GM21528 (cell line): ENCODE data around the gene CPHXL2.

ENCODE experiments used
- ATAC-seq: cut with Tn5 transposase; IDR thresholded peaks from one replicate; pipeline ENCODE4 v1.9.1; 2021; ENCODE audit warnings: mild to moderate bottlenecking, moderate library complexity; ENCODE audit not compliant: unreplicated experiment, low FRiP score

CPHXL2 gene

DNA sequence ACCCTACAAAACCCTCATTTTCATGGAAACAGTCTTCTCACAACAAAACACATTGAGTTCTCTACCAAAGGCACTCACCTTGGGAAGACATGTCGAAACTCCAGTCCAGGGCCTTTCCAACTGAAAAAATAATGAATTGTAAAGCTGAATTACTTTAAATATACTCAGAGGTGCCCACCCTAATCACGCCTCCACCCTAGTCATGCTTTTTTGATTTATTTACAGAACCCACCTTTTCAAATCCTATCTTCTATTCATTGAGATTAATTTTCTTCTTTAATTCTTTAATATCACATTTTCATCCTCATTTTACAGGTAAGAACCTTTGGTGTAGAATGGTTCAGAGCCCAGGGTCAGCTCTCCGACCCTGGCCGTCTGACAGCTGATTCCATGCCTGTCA lies at the start of gene CPHXL2:
TSS of gene CPHXL2 (minus strand) at position 101 of the 400 bp plus-strand sequence. CDS start at position 91, 10 bp downstream.
- no peak for ATAC-seq

DNA sequence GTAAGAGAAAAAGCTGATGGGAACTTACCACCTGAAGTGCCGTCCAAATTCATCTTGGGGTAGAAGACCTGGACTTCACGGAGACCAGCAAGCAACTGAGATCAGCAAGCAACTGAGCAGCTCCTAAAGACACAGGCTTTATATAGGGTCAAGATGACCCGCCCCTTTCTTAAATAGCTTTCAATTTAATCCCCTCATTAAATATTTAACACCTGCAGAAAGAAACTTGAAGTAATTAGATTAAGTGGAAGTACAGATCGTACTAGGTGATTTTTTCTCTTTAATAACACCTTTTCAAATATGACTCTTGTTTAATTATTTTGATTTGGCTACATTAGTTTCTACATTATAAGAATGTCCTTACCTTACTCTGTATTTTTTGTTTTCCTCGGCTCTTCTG lies 49.6 kb upstream of the CPHXL2 start, which contains the start of gene CPHXL:
TSS of gene CPHXL (minus strand) at position 101 of the 400 bp plus-strand sequence. CDS start at position 53, 48 bp downstream.
- no peak for ATAC-seq

DNA sequence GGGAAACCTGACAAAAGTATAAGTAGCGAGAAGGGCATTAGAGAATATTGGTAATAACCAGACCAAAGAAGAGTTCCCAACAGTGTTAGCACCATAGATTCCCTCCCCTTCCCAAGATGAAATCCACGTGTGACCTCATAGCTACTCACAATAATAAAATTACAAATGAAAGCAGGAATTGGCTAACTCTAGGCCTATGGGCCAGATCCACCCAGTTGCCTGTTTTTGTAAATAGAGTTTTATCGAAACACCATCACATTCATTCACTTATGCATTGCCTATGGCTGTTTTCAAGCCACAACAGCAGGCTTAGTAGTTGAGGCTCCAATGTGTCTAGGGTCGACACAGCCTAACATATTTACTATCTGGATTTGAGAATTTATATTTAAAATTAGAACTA lies 41.6 kb upstream of the CPHXL2 start:
- no peak for ATAC-seq

DNA sequence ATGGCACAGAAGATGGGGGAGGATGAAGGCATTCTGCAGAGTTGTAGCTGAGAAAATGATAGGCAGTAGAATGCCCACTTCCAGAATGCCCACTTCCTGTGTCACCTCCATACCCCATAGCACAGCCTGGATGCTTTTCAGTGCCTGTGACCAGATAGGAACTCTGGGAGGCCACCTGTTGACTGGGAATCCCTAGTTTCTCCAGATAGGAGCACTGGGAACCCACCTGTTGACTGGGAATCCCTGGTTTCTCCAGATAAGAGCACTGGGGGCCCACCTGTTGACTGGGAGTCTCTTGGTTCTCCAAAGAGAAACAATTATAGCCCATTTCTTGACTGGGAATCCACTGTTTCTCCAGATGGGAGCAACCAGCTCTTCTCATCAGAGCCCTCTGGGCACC lies 37.9 kb upstream of the CPHXL2 start:
- ATAC-seq, result no peak

DNA sequence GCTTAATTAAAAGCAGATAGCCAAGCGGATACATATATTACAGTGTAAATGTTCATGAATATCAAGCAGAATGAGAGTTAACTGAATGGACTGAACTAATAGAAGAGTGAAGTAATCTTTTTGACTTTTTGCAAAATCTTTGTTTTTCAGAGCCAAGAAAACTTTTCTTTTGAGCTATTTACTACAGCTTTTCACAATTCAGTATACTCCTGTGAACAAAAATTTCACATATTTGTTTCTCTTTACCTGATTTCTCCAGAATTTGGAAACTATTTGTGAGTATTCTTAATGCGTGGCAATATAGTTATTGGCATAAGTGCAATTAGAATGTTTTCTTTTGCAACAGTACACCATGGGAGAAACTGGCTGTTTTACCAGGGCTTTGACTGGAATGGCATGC lies 33.5 kb upstream of the CPHXL2 start:
- no peak for ATAC-seq

DNA sequence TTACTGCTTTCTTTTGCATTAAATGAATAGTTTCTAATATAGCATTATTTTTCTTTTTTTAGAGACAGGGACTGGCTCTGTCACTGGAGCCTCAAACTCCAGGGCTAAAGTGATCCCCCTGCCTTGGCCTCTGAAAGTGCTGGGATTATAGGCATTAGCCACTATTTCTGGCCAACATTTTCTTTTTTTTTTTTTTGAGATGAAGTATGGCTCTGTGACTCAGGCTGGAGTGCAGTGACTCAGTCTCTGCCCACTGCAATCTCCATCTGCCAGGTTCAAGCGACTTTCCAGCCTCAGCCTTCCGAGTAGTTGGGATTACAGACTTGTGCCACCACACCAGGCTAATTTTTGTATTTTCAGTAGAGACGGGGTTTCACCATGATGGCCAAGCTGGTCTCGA lies 26.5 kb upstream of the CPHXL2 start:
- ATAC-seq, result no peak

DNA sequence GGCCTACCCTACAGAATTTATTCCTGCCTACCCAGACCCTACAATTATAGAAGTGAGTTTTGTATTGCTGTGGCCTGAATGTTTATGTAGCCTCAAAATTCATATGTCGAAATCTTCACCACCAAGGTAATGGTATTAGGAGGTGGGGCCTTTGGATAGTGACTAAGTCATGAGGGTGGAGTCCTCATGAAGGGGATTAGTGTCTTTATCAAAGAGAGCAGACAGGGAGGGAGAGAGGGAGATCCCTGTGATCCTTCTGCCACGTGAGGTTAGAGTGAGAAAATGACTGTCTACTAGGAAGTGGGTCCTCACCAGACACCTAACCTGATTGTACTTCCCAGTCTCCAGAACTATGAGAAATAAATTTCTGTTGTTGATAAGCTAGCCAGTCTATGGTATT lies 25.4 kb upstream of the CPHXL2 start:
- no peak for ATAC-seq

DNA sequence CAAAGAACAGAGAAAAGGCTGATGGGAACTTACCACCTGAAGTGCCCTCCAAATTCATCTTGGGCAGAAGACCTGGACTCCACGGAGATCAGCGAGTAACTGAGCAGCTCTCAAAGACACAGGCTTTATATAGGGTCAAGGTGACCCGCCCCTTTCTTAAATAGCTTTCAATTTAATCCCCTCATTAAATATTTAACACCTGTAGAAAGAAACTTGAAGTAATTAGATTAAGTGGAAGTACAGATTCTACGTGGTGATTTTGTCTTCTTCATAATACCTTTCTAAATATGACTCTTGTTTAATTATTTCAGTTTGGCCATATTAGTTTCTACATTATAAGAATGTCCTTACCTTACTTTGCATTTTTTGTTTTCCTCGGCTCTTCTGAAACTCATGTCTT lies 24.6 kb upstream of the CPHXL2 start, which contains the start of gene DUXB:
TSS of gene DUXB (minus strand) at position 101 of the 400 bp plus-strand sequence. CDS start at position 58, 43 bp downstream.
- ATAC-seq, result no peak

DNA sequence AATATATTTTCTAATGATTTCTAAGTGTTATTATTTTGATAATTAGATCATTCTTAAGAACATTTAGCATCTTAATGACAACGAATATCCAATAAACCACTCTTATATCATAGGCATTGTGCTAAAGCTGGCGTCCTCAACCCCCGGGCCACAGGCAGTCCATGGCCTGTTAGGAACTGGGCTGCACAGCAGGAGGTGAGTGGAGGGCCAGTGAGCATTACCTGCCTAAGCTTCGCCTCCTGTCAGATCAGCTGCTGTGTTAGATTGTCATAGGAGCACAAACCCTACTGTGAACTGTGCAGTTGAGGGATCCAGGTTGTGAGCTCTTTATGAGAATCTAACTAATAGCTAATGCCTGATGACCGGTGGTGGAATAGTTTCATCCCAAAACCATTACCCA lies 20.8 kb upstream of the CPHXL2 start:
- no peak for ATAC-seq

DNA sequence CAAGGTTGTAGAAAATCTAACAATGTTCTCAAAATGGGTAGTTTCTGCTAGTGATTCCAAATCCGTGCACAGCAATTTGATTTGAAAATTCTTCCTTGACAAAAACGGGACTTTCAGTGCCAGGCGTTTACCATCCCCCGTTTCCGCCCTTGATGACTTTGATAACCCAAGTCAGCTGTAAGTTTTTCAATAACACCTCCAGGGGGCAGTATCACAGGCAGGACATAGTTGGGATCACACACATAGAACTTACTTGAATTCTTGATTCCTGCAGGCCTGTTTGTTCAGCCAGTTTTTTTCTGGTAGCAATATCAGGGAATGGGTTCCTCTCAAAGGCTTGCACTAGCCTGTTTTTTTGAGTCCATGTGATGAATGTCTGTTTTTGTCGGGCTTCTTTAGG lies 18.9 kb upstream of the CPHXL2 start:
- no peak for ATAC-seq

DNA sequence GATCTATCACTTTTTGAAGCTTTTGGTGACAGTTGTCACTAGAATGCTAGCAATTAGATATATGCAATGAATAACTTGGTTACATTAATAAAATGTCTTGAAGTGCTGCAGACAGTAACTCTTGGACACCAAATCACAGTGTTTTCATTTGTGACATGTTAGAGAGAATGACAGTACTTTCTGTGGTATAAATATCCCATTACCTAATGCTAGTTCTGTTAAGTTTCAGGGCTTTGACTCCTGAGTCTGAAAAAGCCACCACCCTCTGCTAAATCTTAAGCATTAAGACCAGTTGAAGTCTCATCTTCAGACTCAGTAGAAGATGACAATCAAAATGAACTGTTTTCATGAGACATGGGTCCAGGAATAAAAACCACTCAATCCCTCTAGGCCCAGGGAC lies 10.6 kb upstream of the CPHXL2 start:
- ATAC-seq, result no peak

DNA sequence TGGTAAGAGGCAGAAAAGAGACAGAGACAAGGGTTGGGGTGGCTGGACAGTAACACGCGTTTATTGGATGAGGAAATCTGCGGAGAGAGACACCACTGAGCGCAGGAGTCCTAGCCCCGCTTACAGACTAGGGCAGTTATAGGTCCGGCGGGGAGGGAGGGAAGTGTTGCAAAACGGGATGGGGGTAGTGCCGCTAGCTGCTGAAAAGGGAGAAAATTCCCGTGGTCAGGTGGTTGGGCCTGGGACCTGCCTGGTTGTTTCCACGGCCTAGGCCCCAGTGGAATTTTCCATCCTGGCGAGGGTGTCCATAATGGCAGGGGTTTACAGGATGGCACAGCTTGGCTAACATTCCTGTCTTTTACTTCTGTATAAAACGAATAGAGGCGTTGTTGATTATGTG lies 5.5 kb upstream of the CPHXL2 start:
- no peak for ATAC-seq

DNA sequence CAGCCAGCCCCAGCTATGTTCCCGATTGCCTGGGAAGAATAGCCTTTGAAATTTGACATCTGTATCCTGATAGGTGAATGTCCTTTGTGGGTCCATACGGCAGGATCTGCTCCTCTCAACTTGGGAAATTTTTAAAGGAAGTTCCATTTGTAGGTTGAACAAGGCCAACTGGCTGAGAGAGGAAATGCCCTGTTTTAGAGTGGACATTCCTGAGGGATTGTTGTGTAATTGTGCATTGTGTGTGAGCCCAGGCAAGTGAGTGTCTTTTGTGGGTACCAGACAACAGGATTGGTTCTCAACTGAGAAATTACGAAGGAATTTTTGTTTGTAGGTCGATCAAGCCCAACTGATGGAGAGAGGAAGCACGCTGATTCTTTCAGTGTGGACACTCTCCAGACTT lies 2.6 kb upstream of the CPHXL2 start:
- ATAC-seq, result no peak

DNA sequence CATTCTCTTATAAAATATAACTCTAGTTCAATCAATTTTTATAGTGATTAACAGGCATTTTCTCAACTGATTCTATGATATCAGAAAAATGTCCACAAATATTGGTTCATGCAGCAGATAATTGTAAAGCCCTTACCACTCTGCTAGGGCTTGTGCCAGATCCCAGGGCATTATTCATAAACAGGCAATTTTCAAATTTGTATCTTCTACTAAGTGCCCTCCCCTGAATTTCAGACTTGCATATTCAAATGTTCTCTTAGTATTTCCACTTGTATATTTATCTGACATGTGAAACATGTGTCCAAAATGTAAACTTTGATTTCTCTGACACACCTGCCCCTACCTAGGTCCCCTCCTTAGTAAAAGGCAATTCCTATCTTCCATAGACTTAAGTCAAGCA lies 9.3 kb downstream of the CPHXL2 start:
- ATAC-seq, result no peak

DNA sequence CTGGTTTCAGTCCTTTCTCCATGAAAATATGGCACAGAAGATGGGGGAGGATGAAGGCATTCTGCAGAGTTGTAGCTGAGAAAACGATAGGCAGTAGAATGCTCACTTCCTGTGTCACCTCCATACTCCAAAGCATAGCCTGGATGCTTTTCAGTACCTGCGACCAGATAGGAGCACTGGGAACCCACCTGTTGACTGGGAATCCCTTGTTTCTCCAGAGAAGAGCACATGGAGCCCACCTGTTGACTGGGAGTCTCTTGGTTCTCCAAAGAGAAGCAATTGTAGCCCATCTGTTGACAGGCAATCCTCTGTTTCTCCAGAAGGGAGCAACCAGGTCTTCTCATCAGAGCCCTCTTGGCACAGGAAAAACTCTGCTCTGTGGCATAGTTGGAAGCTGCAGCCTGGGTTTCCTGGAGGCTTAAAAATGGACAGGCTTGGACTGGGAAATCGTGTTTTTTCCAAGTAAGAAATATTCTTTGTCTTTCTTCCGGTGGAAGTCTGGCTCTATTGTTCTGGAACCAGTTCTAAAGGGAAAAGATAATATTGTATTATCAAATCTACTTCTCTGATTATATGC lies 16.0 kb downstream of the CPHXL2 start:
- no peak for ATAC-seq

DNA sequence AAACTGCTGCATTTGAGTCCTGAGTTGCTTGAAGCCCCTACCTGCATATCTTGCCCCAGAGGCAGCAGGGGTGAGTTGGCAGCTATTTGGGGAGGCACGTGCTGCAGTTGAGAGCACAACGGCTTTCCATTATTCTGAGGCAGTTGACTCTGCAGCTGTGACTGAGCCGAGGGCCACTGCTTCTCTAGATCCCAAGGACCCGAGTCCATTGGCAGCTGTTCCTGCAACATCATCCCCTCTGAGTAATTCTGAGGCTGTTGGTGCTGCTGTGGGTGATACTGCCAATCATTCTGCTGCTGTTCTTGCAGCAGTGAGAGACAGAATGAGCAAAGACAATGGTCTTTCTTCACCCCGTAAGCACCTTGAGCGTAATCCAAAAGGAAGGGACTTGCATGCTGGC lies 16.5 kb downstream of the CPHXL2 start:
- ATAC-seq, result no peak

DNA sequence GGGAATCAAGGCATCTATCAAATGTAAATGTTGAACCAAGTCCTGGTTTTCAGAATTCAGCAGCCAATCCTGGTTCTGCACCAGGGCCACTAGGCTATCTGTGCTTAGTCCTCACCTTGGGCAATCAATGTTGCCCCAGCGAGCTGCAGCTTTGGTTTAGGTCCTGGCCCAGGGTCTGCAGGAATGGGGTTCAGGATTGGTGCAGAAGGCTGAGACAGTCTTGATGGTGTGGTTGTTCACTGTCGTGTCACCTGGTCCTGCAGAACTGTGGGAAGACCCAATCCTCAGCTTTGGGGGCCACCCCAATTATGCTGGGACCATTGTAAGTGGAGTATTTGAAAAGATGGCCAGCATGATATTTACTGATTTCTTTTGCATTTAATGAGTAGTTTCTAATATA lies 18.6 kb downstream of the CPHXL2 start:
- no peak for ATAC-seq

DNA sequence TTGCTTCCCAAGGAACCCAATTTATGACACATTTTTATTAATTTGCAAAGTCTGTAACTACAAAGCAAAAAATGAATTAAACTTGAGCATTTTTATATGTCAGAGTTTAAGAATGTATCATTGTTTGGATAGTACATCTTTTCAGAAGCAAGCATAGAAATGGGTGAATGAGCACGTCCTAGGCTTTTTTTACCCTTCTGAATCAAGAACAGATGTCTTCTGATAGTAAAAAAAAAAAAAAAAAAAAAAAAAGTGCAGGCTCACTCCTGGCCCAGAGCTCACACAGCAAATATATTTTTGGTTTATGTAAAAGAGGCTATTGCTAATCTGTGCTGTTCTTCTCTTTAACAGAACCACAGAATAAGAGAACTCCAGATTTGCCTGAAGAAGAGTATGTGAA lies 22.9 kb downstream of the CPHXL2 start:
- no peak for ATAC-seq

DNA sequence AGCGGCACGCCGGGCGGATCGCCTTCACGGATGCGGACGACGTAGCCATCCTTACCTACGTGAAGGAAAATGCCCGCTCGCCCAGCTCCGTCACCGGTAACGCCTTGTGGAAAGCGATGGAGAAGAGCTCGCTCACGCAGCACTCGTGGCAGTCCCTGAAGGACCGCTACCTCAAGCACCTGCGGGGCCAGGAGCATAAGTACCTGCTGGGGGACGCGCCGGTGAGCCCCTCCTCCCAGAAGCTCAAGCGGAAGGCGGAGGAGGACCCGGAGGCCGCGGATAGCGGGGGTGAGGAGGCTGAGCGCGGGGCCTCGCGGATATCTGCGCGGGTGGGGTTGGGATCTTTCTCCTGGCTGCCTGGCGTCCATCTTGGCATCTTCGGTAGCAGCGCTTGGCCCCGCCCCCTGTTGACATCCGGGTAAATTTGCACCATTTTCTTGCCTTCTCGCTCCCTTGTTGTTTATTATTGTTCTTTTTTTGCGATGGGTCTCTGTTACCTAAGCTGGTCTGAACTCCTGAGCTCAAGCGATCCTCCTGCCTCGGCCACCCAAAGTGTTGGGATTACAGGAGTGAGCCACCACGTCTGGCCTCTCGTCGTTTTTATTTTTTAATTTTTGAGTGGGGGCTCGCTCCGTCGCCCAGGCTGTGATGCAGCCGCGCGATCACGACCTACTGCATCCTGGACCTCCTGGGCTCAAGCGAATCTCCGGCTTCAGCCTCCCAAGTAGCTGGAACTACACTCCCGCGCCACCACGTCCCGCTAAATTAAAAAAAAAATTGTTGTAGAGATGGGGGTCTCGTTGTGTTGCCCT lies 28.3 kb downstream of the CPHXL2 start:
- peak; percentile 39 for ATAC-seq

DNA sequence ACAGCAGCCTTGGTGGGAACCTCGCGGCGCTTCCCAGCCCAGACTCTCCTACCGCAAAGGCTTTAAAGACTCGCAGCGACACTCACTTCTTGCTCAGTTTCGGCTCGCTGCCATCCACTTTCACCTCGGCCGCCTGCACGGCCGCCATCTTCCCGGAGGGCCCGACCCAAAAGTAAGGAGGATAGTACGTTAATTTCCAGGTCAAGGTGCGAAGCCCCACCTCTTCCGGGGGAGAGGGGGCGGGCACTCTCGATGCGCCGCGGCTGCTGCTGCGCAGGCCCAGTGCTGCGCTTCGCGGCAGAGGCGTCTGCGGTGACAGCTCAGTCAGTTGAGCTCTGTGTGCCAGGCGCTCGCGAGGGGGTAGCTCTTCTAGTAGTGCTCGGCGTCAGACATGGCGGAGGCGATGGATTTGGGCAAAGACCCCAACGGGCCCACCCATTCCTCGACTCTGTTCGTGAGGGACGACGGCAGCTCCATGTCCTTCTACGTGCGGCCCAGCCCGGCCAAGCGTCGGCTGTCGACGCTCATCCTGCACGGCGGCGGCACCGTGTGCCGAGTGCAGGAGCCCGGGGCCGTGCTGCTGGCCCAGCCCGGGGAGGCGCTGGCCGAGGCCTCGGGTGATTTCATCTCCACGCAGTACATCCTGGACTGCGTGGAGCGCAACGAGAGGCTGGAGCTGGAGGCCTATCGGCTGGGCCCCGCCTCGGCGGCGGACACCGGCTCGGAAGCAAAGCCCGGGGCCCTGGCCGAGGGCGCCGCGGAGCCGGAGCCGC lies 29.1 kb downstream of the CPHXL2 start, which contains the start of the genes KARS1 and TERF2IP:
TSS of gene KARS1 (minus strand) at position 174 of the 773 bp plus-strand sequence. CDS start at position 148, 26 bp downstream.
TSS of gene TERF2IP (plus strand) at position 282 of the 773 bp plus-strand sequence. CDS start at position 392, 110 bp downstream.
- ATAC-seq, result peak; percentile 85

DNA sequence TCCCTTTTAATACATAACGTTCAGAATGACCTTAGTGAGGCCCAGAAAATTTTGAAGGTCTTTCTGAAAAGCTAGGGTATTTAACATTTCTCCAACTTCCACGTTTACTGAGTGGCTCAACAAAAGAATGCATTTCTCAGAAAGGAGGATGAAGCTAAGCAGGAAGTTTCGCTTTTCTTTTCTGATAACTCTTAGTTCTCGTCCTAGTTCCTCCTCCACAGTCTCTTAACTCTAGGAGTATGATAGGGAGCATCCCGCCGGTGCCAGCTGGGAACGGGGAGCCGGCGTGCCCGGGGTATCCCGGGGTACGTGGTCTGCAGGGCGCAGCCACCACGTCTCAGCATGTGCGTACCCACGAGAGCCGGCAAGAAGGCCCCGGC lies 29.7 kb downstream of the CPHXL2 start:
- ATAC-seq, result peak; percentile 20
